Measurements from ENCODE around the gene TSC2.
A peak's percentile ranks its signal among the peaks of the same experiment; 100 is the strongest.

TSC2 gene

DNA sequence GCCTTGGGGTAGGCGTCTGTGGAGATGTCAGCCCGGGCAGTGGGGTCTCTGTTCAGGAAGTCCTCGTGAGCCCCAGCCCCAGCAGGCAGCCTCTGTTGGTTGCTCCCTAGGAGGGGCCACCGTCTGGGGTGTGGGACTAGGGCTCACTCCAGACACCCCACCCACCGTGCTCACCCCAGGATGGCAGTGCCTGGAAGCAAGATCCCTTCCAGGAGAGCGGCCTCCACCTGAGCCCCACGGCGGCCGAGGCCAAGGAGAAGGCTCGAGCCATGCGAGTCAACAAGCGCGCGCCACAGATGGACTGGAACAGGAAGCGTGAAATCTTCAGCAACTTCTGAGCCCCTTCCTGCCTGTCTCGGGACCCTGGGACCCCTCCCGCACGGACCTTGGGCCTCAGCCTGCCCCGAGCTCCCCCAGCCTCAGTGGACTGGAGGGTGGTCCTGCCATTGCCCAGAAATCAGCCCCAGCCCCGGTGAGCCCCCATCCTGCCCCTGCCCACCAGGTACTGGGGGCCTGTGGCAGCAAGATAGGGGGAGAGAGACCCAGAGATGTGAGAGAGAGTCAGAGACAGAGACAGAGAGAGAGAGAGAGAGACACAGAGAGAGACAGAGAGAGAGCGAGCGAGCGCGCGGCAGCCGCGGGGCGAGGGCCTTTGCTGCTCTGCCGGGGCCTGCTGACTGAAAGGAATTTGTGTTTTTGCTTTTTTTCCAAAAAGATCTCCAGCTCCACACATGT lies 10.0 kb upstream of the TSC2 start:
- no peak overlapping the region for H3K27ac ChIP-seq
- TF ChIP-seq, protein P1, sequence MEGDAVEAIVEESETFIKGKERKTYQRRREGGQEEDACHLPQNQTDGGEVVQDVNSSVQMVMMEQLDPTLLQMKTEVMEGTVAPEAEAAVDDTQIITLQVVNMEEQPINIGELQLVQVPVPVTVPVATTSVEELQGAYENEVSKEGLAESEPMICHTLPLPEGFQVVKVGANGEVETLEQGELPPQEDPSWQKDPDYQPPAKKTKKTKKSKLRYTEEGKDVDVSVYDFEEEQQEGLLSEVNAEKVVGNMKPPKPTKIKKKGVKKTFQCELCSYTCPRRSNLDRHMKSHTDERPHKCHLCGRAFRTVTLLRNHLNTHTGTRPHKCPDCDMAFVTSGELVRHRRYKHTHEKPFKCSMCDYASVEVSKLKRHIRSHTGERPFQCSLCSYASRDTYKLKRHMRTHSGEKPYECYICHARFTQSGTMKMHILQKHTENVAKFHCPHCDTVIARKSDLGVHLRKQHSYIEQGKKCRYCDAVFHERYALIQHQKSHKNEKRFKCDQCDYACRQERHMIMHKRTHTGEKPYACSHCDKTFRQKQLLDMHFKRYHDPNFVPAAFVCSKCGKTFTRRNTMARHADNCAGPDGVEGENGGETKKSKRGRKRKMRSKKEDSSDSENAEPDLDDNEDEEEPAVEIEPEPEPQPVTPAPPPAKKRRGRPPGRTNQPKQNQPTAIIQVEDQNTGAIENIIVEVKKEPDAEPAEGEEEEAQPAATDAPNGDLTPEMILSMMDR (conservative IDR thresholded peaks at IDR 0.05): no peak
- no peak for TF ChIP-seq ZFX (IDR thresholded peaks at IDR 0.05)

DNA sequence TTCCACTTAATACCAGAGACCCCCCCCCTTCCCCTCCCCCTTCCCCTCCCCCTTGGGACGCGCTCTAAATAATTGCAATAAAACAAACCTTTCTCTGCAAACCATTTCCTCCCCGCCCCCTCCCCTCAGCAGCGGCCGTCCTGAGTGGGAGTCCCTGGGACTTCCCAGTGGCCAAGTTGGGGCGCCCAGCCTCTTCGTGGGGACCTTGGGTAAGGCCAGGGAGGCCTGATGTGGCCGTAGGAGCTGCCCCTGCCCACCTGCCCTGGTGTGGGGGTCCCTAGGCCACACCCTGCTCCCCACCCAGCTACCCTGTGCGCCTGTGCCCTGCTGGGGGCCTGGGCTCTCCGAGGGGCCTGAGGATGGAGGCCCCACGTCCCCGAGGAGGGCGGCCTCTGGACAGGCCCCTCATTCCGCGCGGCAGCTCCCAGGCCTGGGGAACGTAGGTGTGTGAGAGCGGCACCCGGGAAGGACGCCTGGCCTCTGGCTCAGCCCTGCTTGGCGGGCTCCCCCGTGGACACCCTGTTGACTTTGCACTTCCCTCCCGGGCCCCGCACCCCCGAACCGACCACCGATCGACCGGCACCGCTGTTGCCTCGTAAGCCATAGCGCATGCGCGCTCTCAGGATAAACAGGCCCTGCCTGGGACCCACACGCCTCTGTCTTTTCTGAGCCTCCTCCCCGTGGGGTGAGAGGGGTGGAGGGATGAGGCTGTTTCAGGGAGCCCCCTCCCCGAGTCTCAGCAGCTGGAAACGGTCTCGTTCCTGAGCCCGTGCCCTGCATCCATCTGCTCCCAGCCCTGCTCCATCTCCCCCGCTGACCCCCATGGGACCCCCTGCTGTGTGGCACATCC lies 9.2 kb upstream of the TSC2 start:
- H3K27ac ChIP-seq: peak overlapping the region; percentile 64
- no peak for TF ChIP-seq ZFX (IDR thresholded peaks at IDR 0.05)
- TF ChIP-seq, protein P1 (conservative IDR thresholded peaks at IDR 0.05): no peak

DNA sequence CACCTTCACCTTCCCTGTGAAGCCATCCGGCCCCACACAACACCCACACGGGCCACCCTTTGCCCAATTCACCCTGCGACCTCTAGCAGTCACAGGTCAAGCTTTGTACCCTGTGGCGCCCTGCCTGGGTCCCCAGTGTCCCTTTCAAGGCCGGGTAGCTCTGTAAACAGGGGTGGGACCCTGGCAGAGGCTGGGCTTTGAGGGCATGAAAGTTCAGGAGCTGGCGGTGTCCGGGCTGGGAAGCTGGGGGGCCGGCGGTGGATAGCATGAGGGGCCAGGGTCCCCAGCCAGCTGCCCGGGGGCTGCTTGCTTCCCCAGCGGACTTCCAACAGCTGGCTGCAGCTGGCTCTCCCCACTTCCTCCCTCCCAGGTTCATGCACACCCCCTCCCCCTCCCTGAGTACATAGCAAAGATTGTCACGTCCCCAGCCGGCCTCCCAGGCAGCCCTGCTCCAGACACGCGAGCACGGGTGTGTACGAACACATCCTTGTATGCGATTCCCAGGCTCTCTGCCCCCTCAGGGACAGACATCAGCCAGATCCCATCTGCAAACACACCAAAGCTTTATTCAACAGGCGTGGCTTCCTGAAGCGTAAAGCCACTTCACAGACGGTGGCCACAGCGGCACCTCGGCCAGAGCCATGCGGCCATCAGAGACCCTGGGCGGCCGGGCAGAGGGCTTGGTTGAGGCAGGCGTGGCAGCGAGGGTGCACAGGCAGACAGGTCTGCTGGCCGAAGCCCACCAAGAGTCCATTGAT lies 8.3 kb upstream of the TSC2 start:
- peak overlapping the region; percentile 64 for H3K27ac ChIP-seq
- no peak for TF ChIP-seq ZFX (IDR thresholded peaks at IDR 0.05)
- TF ChIP-seq, protein P1 (conservative IDR thresholded peaks at IDR 0.05): no peak

DNA sequence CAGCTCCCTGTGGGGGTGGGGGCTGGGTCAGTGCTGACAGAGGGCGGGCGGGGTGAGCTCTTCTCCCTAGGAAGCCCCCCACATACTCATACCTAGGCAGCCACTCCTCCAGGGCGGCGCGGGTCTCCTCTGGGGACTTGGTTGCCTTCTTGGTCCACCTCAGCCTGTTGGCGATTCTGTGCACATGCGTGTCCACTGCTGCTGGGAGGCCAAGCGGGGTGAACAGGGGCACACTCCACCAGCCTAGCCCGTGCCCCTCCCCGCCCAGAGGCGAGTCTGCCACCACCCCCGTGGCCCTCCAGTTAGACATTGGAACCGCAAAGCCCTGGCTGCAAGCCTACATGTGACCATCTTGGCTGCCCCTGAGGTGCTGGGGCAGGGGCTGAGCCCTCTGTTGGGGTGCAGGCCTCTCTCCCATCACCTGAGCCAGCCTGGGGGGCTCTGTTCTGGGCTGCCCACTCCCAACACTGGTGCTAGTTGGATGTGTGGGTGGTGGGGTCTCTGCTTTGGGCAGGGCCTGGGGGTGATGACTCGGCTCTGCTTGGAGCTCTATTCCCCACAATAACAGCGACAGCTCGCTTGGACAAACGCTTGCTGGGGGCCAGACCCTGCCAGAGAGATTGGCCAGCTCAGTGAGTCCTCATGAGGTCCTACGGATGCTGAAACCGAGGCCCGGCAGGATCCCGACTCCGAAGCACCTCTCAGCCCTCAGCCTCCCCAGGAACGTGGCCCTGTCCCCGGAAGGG lies 7.6 kb upstream of the TSC2 start:
- H3K27ac ChIP-seq: peak overlapping the region; percentile 64

DNA sequence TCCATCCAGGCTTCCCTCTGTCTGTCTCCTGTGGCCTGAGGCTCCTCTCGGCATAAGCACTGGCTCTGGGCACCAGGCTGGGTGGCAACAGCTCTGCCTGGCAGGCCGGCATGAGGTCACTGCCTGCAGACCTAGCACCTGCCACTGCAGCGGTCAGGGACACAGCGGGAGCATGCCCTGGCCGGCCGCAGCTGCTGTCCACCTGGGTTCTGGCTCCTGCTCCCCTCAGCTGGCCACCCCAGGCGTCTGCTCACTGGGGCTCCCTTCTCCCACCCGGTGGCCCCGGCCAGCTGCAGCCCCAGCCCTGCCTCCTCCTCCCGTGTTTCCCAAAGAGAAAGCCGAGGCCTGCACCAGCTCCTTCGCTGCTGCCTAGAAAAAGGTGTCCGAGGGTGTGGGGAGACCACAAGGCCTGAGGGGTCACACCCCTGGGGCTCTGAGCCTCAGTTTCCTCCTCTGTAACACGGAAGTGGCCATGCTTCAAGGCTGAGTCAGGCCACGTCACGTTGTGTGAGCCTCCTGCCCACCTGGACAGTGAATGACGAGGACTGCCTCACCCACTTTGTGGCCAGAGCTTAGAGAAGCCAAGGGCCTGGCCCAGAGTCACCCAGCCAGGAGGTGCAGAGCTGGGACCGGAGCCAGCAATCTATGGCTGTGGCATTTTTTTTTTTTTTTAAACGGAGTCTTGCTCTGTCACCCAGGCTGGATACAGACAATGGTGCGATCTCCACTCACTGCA lies 6.8 kb upstream of the TSC2 start:
- peak overlapping the region; percentile 64 for H3K27ac ChIP-seq
- TF ChIP-seq, protein P1 (conservative IDR thresholded peaks at IDR 0.05): no peak
- TF ChIP-seq ZFX (IDR thresholded peaks at IDR 0.05): no peak

More for the DNA sequence above, 7.6 kb upstream of the TSC2 start:
- no peak for TF ChIP-seq ZFX (IDR thresholded peaks at IDR 0.05)
- TF ChIP-seq, protein P1 (conservative IDR thresholded peaks at IDR 0.05): no peak

DNA sequence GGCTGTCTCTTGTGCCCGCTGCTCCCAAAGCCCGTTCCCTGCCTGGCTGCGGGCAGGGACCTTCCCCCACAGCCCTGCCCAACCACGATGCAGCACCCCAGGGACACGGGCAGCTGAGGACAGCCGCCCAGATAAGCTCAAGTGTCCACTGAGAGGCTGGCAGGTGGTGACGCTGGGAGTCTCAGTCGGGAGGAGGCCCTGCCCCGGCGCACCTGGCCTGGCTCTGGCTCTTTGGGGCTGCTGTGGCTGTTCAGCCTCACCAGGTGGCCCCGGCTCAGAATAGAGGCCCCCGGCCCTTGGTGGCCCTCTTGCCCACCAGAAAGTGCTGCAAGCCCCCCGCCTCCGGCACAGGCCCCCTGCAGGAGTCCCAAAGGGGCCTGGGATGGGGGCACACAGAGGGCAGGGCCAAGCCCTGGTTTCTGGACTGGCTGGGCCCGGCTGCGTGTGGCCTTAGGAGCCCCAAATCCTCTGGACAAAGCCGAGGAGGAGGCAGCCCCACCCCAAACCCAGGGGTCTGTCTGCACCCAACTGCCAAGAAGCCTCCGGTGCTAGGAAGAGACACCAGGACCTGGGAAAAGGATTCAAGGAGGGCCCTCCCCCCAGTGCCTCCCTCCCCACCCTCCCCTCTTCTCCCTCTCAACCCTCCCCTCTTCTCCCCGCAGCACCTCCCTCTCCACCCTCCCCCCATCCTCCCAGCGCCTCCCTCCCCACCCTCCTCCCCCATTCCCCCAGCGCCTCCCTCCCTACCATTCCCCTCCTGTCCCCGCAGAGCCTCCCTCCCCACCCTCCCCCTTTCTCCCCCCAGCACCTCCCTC lies 5.4 kb upstream of the TSC2 start:
- TF ChIP-seq, protein P1 (conservative IDR thresholded peaks at IDR 0.05): no peak
- no peak for TF ChIP-seq ZFX (IDR thresholded peaks at IDR 0.05)
- peak overlapping the region; percentile 64; the same call in 1 of the 2 replicates for H3K27ac ChIP-seq
